ENCODE measurements around the gene LEPROT. TPM values are rescaled to one million over a fixed set of nuclear protein-coding genes. Genes with fewer than 3 reads are reported as not detected.

LEPROT gene
- total RNA-seq, 1 donor from 2014 or later, result 42.1 TPM

DNA sequence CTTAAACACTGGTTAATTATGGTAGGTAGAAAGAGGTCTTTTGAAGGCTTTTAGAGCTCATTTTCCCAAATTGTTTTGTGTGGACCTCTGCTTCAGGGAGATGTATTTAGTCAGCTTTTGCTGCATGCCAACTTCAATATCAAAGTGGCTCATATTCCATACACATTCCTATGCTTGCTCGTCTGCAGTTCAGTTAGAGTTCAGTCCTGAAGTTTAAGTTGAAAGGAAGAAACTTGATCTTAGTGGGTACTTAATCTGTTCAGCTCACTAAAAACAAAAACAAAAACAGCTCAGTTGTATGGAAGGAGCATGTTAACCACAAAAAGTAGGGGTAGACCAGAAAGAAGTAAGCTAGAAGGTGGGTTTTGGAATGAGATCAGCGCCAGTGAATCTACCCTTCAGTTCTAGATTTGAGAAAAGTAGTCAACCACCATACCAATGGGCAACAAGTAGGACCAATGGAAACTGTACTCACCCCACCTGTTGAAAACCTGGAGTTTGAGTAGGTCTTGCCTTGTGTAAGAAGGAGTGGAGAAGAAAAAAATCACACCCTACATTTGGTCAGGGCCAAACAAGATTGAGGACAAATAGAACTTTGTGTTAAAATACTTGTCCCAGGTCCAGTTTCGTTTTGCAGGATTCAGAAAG lies 58.0 kb downstream of the LEPROT start:
- no peak for ATAC-seq

DNA sequence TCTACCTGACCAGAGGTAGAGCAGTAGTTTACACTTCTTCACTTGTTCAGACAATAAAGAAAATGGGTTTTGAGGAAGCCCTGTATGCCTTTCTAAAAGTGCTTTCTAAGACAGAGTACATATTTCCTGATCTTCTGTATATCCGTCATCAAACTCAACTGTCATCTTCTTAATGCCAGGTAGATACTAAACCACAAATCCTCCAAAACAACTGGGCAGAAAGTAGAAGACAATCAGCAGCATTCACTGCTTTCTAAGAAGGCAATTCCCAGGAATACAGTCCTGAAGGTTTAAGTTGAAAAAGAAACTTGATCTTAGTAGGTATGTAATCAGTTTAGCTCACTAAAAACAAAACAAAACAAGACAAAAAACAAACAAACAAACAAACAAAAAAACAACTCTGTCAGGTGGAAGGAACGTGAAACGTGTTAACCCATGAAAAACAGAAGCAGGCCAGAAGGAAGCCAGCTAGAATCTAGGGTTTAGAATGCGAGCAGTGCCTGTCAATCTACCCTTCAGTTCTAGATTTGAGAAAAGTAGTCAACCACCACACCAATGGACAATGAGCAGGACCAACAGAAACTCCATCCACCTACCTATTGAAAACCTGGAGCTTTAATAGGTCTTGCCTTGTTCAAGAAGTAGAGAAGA lies 59.2 kb downstream of the LEPROT start:
- ATAC-seq, result no peak

DNA sequence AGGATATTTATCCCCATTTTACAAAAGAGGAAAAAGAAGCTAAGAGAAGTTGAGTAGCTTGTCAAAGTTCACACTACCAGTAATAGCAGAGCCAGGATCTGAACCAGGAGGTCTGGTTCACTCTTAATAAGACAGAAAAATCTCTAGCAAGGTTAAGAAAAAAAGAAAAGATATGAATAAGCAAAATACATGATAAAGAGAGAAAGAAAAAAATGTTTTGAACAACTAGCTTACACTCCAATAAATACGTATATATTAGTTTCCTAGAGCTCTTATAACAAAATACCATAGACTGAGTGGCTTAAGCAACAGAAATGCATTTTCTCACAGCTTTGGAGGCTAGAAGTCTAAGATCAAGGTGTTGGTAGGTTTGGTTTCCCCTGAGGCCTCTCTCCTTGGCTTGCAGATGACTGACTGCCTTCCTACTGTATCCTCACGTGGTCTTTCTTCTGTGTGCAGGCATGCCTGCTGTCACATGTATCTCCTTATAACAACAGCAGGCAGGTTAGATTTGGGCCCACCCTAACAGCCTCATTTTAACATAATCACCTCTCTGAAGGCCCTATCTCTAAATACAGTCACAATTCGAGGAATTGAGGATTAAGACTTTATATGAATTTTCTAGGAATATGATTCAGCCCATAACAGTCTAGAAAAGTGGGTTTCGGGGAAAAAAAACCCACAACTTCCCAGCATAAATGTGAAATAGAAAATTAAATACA lies 60.4 kb downstream of the LEPROT start:
- ATAC-seq, result no peak

DNA sequence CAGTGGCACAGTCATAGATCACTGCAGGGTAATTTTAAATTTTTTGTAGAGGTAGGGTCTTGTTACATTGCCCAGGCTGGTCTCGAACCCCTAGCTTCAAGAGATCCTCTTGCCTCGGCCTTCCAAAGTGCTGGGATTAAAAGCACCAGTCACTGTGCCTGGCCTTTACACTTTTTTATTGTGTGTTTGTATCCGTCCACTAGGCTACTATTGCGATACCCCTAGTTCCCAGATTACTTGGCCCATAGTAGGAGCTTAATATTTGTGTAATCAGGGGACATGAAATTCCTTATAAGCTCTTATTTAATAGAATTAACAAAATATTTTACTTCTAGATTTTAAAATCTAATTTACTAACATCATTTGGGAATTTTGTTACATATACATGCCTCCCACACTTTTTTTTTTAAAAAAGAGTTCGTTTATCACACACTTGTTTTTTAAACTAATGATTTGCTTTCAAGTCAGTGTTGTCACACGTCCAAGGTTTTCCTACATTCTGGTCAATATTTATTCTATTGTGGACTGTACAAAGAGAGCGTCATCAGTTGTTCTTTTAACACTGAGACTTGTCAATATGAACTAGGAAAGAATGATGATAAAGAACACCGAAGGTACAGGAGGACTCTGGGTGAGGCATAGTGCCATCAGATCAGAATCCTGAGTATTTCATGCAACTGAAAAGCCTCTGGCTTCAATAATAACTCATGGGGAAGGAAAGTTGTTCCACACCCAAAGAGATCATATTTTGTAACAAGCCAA lies 63.7 kb downstream of the LEPROT start:
- no peak for ATAC-seq

Other genes with a start within 250 kb of the LEPROT start
- 0.20 TPM for gene DNAJC6, start 111.1 kb upstream of the LEPROT start, total RNA-seq
- 2.4 TPM for gene LEPR, start within 50 bp of the LEPROT start, total RNA-seq

Measured in esophagus mucosa (tissue), 1 donor.